OCI-LY3 (cell line): ENCODE results near the gene FBXW7.

ENCODE experiments used
- EZH2phosphoT487 ChIP-seq: fragments of 200-600 bp; shearing (Covaris generic); IDR thresholded peaks from 2 replicates; pipeline ENCODE4 v1.6.1; 2018; ENCODE audit warnings: antibody characterized with exemption, mixed run types, low read depth
- TF ChIP-seq, protein P1 (sequence below): fragments of 200-600, 300-600 bp; sonication (generic); IDR thresholded peaks from 2 replicates; pipeline ENCODE4 v1.5.1; 2014; ENCODE audit warnings: antibody characterized with exemption, low read length, low read depth

DNA sequence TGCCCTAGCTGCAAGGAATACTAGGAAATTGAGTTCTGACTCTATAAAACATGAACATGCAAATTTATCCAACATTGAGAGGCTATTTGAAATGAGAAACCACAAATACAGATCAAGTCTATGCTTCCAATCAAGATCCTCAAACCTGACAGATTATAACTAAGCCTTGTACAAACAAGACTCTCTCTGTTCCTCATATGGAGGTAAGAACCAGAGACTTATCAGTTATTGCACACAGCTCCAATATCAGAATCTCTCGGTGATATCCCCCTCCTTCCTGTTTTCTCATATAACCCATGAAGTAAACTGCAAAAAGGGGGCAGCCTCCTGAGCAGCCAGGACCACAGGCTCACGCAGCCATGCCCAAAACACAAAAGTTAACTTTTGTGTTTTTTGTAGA is 36.5 kb downstream of the FBXW7 start:
- TF ChIP-seq, protein P1, sequence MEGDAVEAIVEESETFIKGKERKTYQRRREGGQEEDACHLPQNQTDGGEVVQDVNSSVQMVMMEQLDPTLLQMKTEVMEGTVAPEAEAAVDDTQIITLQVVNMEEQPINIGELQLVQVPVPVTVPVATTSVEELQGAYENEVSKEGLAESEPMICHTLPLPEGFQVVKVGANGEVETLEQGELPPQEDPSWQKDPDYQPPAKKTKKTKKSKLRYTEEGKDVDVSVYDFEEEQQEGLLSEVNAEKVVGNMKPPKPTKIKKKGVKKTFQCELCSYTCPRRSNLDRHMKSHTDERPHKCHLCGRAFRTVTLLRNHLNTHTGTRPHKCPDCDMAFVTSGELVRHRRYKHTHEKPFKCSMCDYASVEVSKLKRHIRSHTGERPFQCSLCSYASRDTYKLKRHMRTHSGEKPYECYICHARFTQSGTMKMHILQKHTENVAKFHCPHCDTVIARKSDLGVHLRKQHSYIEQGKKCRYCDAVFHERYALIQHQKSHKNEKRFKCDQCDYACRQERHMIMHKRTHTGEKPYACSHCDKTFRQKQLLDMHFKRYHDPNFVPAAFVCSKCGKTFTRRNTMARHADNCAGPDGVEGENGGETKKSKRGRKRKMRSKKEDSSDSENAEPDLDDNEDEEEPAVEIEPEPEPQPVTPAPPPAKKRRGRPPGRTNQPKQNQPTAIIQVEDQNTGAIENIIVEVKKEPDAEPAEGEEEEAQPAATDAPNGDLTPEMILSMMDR = no peak
- TF ChIP-seq EZH2phosphoT487 = no peak
